ENCODE data around the gene IMMP2L. TPM values are rescaled to one million over a fixed set of nuclear protein-coding genes. Genes with fewer than 3 reads are reported as not detected.

Gene IMMP2L
- total RNA-seq, 1 donor from 2014 or later: 59.6 TPM

- no peaks in the 10 kb centered on the region for H3K27me3 Mint-ChIP-seq (ENCODE audit: low read depth)
- H3K4me3 Mint-ChIP-seq: no peak overlapping the region
- DNase-seq (ENCODE audit: low spot score in 2 of 2, unreplicated experiment in 2 of 2): no peak
- no peaks in the 10 kb centered on the region for H3K36me3 Mint-ChIP-seq
- H3K27ac Mint-ChIP-seq: peak overlapping the region; percentile 85
- TF ChIP-seq, protein P1, sequence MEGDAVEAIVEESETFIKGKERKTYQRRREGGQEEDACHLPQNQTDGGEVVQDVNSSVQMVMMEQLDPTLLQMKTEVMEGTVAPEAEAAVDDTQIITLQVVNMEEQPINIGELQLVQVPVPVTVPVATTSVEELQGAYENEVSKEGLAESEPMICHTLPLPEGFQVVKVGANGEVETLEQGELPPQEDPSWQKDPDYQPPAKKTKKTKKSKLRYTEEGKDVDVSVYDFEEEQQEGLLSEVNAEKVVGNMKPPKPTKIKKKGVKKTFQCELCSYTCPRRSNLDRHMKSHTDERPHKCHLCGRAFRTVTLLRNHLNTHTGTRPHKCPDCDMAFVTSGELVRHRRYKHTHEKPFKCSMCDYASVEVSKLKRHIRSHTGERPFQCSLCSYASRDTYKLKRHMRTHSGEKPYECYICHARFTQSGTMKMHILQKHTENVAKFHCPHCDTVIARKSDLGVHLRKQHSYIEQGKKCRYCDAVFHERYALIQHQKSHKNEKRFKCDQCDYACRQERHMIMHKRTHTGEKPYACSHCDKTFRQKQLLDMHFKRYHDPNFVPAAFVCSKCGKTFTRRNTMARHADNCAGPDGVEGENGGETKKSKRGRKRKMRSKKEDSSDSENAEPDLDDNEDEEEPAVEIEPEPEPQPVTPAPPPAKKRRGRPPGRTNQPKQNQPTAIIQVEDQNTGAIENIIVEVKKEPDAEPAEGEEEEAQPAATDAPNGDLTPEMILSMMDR (IDR thresholded peaks at IDR 0.05; ENCODE audit: unreplicated experiment): no peak
- peaks cover 13% of the 10 kb centered on the region for H3K4me1 Mint-ChIP-seq
- H3K9me3 Mint-ChIP-seq: no peaks in the 10 kb centered on the region
Measured at GRCh38 chr7:111138193-111138569, 424.1 kb downstream of the IMMP2L start.

- Mint-ChIP-seq H3K4me1 (peaks cover 13% of the 10 kb centered on the region), H3K9me3 (no peaks in the 10 kb centered on the region), H3K4me3 (no peak overlapping the region), H3K27me3 (ENCODE audit: low read depth) (no peaks in the 10 kb centered on the region), H3K27ac (peak overlapping the region; percentile 85), H3K36me3 (no peaks in the 10 kb centered on the region)
- TF ChIP-seq, protein P1 (IDR thresholded peaks at IDR 0.05; ENCODE audit: unreplicated experiment): no peak
- DNase-seq (ENCODE audit: low spot score in 2 of 2, unreplicated experiment in 2 of 2): no peak
Measured at GRCh38 chr7:111137296-111138192, 424.7 kb downstream of the IMMP2L start.

GRCh38 chr7:111132833-111133232, 429.5 kb downstream of the IMMP2L start:
- no peak overlapping the region for H3K27ac Mint-ChIP-seq
- H3K4me1 Mint-ChIP-seq: no peaks in the 10 kb centered on the region
- H3K27me3 Mint-ChIP-seq (ENCODE audit: low read depth): no peaks in the 10 kb centered on the region
- no peak for DNase-seq (ENCODE audit: low spot score in 2 of 2, unreplicated experiment in 2 of 2)
- TF ChIP-seq, protein P1 (IDR thresholded peaks at IDR 0.05; ENCODE audit: unreplicated experiment): no peak
- no peak overlapping the region for H3K4me3 Mint-ChIP-seq
- no peaks in the 10 kb centered on the region for H3K36me3 Mint-ChIP-seq
- no peaks in the 10 kb centered on the region for H3K9me3 Mint-ChIP-seq

DNA sequence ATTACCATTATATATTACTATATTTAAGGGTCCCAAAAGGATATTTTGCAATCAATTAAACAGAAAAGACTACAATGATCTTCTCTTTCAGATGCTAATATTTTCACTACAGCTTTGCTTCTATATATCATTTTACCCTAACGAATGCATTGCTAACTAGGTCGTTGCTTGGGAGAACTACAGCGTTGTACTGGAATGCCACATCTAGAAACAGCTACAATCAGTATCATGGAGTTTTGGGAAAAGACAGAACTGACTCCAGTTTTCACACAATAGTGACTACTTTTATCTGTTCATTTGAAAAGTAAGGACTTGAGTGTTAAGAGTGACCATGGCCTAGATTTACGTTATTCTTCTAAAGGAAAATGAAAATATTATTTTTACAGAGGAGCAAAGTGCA, 432.9 kb downstream of the IMMP2L start:
- Mint-ChIP-seq H3K36me3 (peaks cover 3% of the 10 kb centered on the region), H3K27me3 (ENCODE audit: low read depth) (no peaks in the 10 kb centered on the region), H3K9me3 (no peaks in the 10 kb centered on the region), H3K27ac (no peak overlapping the region), H3K4me3 (no peak overlapping the region), H3K4me1 (peaks cover 3% of the 10 kb centered on the region)
- TF ChIP-seq, protein P1 (IDR thresholded peaks at IDR 0.05; ENCODE audit: unreplicated experiment): no peak
- no peak for DNase-seq (ENCODE audit: low spot score in 2 of 2, unreplicated experiment in 2 of 2)

GRCh38 chr7:111126987-111127386, 435.3 kb downstream of the IMMP2L start:
- DNase-seq (ENCODE audit: low spot score in 2 of 2, unreplicated experiment in 2 of 2): no peak
- H3K9me3 Mint-ChIP-seq: no peaks in the 10 kb centered on the region
- H3K4me1 Mint-ChIP-seq: peaks cover 11% of the 10 kb centered on the region
- H3K4me3 Mint-ChIP-seq: no peak overlapping the region
- H3K36me3 Mint-ChIP-seq: peaks cover 5% of the 10 kb centered on the region
- H3K27me3 Mint-ChIP-seq (ENCODE audit: low read depth): no peaks in the 10 kb centered on the region
- TF ChIP-seq, protein P1 (IDR thresholded peaks at IDR 0.05; ENCODE audit: unreplicated experiment): no peak
- no peak overlapping the region for H3K27ac Mint-ChIP-seq

Data from mesothelial cell of epicardium (in vitro differentiated cells).